Measurements from ENCODE around the gene PCDHB3.
"Not testable (repeated sequence)": the region's sequence is repeated elsewhere in the genome, so short reads cannot be mapped to it uniquely, and the experiment has no call there.

The PCDHB3 gene

DNA sequence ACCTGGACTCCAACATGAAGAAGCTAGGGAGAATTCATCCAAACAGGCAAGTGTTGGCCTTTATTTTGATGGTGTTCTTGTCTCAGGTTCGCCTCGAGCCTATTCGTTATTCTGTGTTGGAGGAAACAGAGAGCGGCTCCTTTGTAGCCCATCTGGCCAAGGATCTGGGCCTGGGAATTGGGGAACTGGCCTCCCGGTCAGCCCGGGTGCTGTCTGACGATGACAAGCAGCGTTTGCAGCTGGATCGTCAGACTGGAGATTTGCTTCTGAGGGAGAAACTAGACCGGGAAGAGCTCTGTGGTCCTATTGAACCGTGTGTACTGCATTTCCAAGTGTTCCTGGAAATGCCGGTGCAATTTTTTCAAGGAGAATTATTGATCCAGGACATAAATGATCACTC is 21.7 kb downstream of the PCDHB3 start:
- DNase-seq (ENCODE audit: low spot score) = no peak
- no peak for TF ChIP-seq CTCF (IDR thresholded peaks at IDR 0.05; ENCODE audit: extremely low read depth, missing control alignments)

DNA sequence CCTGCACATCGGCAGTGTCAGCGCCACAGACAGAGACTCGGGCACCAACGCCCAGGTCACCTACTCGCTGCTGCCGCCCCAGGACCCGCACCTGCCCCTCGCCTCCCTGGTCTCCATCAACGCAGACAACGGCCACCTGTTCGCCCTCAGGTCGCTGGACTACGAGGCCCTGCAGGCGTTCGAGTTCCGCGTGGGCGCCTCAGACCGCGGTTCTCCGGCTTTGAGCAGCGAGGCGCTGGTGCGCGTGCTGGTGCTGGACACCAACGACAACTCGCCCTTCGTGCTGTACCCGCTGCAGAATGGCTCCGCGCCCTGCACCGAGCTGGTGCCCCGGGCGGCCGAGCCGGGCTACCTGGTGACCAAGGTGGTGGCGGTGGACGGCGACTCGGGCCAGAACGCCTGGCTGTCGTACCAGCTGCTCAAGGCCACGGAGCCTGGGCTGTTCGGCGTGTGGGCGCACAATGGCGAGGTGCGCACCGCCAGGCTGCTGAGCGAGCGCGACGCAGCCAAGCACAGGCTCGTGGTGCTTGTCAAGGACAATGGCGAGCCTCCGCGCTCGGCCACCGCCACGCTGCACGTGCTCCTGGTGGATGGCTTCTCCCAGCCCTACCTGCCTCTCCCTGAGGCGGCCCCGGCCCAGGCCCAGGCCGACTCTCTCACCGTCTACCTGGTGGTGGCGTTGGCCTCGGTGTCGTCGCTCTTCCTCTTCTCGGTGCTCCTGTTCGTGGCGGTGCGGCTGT is 23.3 kb downstream of the PCDHB3 start:
- not testable (repeated sequence) for DNase-seq (ENCODE audit: low spot score)

DNA sequence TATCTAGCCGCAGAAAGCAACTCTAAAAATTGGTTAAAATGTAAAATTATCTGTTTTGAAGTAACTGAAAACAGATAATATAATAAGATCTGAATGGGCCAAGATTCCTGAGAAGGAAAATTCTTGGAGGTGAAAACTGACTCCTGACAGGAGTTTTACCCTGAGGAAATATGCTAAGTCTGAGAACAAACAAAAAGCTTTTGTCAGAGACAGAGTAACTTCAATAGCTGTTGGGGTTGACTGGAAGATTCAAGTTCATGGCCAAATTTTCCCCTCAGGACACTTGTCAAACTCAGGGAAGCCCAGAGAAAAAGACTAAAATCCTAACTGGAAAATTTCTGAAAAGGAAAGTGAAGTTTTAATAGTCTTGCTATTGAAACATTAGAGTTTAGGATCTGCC is 27.0 kb downstream of the PCDHB3 start:
- no peak for TF ChIP-seq CTCF (IDR thresholded peaks at IDR 0.05; ENCODE audit: extremely low read depth, missing control alignments)
- DNase-seq (ENCODE audit: low spot score) = no peak

DNA sequence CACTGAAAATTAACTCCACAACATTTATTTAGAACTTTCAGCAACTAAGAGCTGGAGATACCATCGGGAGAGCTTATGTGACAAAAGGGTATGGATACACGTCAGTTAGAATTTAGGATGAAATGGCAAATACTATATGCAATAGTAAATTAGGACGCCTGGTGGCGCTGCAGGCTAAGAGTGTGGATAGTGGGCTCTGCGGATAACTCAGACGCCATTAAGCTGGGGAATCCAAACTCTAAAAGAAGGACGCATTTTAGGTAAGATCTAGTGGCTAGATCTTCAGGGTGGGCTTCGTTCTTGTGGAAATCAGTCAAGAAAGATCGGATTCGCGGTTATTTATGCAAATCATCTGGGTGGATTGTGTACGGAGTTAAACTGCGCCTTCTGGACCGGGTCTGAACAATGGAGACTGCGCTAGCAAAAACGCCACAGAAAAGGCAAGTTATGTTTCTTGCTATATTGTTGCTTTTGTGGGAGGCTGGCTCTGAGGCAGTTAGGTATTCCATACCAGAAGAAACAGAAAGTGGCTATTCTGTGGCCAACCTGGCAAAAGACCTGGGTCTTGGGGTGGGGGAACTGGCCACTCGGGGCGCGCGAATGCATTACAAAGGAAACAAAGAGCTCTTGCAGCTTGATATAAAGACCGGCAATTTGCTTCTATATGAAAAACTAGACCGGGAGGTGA is 34.9 kb downstream of the PCDHB3 start, which contains the start of gene PCDHB5:
PCDHB5 (plus strand) TSS at position 177 of the 688 bp plus-strand sequence; CDS start at position 406, 229 bp downstream.
- TF ChIP-seq CTCF (IDR thresholded peaks at IDR 0.05; ENCODE audit: extremely low read depth, missing control alignments) = peak; percentile 5
- no peak for DNase-seq (ENCODE audit: low spot score)

- no peak for TF ChIP-seq CTCF (IDR thresholded peaks at IDR 0.05; ENCODE audit: extremely low read depth, missing control alignments)
- DNase-seq (ENCODE audit: low spot score) = no peak
Measured at GRCh38 chr5:141135718-141136266, 35.5 kb downstream of the PCDHB3 start.

DNA sequence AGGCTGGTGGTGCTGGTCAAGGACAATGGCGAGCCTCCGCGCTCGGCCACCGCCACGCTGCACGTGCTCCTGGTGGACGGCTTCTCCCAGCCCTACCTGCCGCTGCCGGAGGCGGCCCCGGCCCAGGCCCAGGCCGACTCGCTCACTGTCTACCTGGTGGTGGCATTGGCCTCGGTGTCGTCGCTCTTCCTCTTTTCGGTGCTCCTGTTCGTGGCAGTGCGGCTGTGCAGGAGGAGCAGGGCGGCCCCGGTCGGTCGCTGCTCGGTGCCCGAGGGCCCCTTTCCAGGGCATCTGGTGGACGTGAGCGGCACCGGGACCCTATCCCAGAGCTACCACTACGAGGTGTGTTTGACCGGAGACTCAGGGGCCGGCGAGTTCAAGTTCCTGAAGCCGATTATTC is 37.1 kb downstream of the PCDHB3 start:
- not testable (repeated sequence) for DNase-seq (ENCODE audit: low spot score)

DNA sequence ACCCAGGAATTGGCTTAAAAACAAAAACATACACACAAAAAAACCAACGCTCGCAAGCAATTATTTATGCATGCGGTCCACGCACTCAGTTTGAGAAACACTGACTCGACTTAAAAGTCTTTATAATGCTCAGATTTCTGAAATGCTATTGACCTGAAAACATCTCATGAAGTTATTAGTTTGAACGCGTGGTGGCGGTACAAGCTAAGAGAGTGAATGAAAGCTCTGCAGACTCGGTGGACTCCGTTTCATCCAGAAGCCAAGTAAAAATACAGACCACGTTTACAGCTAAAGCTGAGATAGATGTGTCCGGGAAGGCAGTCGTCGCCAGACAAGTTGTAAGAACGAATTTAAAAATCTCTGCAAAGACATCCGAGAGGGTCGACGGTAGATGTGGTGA is 49.5 kb downstream of the PCDHB3 start, which contains the start of gene PCDHB6:
PCDHB6 (plus strand) TSS at position 246 of the 400 bp plus-strand sequence. CDS start 201 bp downstream, outside the sequence.
- no peak for TF ChIP-seq CTCF (IDR thresholded peaks at IDR 0.05; ENCODE audit: extremely low read depth, missing control alignments)
- DNase-seq (ENCODE audit: low spot score) = no peak

GRCh38 chr5:141150224-141150992 is 50.1 kb downstream of the PCDHB3 start:
- no peak for DNase-seq (ENCODE audit: low spot score)
- TF ChIP-seq CTCF (IDR thresholded peaks at IDR 0.05; ENCODE audit: extremely low read depth, missing control alignments) = no peak
